ENCODE measurements around the gene FHL2.

DNA sequence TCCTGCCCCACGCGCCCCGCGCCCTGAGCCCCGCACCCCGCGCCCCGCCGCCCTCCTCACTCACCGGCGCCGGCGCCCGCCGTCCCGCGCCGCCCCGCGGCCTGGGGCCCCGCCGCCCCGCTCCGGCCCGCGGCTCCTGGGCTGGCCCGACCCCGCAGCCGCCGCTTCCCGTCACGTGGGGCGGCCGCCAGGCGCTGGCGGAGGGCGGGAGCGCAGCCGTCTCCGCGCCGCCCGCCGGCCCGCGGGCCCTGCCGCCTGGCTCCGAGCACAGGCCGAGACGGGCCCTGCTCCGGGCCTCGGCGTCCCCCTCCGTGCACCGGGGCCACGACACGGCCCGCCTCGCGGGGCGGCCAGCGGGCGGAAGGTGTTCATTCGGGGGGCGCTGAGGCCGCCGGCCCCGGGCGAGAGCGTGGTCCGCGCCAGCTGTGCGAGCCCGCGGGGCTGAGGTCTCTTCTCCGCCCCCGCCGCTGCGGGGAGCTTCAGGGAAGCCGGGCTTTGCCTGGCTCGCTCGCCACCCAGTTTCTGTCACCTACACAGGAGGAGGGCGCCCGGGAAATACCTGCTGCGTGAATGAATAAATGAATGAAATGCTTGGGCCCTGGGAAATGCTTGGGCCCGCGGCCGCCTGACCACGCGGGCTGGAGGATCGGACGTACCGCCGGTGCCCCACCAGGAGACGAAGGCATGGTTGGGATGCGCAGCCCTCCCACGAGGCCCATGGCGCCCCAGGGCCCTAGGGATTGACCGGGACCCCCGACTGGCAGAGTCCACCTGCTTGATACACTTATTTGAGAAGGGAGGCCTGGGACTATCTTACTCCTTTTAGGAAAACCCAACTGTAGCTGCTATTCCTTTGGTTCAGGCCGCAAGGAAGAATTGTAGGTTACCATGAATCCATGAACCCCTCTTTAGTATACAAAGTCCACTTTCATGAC is 69.0 kb downstream of the FHL2 start, which contains the start of gene TGFBRAP1:
- TF ChIP-seq, protein P1, sequence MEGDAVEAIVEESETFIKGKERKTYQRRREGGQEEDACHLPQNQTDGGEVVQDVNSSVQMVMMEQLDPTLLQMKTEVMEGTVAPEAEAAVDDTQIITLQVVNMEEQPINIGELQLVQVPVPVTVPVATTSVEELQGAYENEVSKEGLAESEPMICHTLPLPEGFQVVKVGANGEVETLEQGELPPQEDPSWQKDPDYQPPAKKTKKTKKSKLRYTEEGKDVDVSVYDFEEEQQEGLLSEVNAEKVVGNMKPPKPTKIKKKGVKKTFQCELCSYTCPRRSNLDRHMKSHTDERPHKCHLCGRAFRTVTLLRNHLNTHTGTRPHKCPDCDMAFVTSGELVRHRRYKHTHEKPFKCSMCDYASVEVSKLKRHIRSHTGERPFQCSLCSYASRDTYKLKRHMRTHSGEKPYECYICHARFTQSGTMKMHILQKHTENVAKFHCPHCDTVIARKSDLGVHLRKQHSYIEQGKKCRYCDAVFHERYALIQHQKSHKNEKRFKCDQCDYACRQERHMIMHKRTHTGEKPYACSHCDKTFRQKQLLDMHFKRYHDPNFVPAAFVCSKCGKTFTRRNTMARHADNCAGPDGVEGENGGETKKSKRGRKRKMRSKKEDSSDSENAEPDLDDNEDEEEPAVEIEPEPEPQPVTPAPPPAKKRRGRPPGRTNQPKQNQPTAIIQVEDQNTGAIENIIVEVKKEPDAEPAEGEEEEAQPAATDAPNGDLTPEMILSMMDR (IDR thresholded peaks at IDR 0.05; ENCODE audit: low read depth, low read length): no peak
- TF ChIP-seq POLR2A (IDR thresholded peaks at IDR 0.05; ENCODE audit: extremely low read depth, insufficient read length): peak; percentile 69
- peak; percentile 80; the same call in 1 of the 2 replicates for TF ChIP-seq MYC (IDR thresholded peaks at IDR 0.05; ENCODE audit: low read depth, low read length)
- peak; percentile 61; the same call in 1 of the 2 replicates for TF ChIP-seq MAX (IDR thresholded peaks at IDR 0.05; ENCODE audit: low read depth, low read length)

Data from NB4 (cell line).